Measurements from ENCODE around the gene HLCS. TPM values are rescaled to one million over a fixed set of nuclear protein-coding genes. Genes with fewer than 3 reads are reported as not detected.

The HLCS gene
- total and polyA plus RNA-seq, 2 experiments from 2014 or later, result 10.6 to 30.4 TPM

GRCh38 chr21:36756527-36756926, 209.9 kb downstream of the HLCS start:
- Histone ChIP-seq H3K27me3 (no peaks in the 10 kb centered on the region), H3K27ac (peak overlapping the region; percentile 36), H3K36me3 (replicated peaks; ENCODE audit: insufficient read depth, low read depth) (no peaks in the 10 kb centered on the region), H3K4me1 (ENCODE audit: insufficient read depth) (no peaks in the 10 kb centered on the region), H3K9me2 (replicated peaks; ENCODE audit: insufficient read depth) (no peaks in the 10 kb centered on the region), H2AFZ (no peak overlapping the region), H3K79me2 (no peaks in the 10 kb centered on the region), H3K4me2 (no peak overlapping the region), H3K9me3 (ENCODE audit: low read depth) (no peaks in the 10 kb centered on the region), H4K20me1 (ENCODE audit: insufficient read depth, poor library complexity, severe bottlenecking) (no peaks in the 10 kb centered on the region), H3K4me3 (no peak overlapping the region)
- 68% methylated on average over 7 of the region's 7 CpGs for WGBS (ENCODE audit: low lambda C conversion rate, missing lambda C conversion rate)
- TF ChIP-seq EZH2 (IDR thresholded peaks at IDR 0.05; ENCODE audit: borderline replicate concordance), result no peak
- TF ChIP-seq, protein P1, sequence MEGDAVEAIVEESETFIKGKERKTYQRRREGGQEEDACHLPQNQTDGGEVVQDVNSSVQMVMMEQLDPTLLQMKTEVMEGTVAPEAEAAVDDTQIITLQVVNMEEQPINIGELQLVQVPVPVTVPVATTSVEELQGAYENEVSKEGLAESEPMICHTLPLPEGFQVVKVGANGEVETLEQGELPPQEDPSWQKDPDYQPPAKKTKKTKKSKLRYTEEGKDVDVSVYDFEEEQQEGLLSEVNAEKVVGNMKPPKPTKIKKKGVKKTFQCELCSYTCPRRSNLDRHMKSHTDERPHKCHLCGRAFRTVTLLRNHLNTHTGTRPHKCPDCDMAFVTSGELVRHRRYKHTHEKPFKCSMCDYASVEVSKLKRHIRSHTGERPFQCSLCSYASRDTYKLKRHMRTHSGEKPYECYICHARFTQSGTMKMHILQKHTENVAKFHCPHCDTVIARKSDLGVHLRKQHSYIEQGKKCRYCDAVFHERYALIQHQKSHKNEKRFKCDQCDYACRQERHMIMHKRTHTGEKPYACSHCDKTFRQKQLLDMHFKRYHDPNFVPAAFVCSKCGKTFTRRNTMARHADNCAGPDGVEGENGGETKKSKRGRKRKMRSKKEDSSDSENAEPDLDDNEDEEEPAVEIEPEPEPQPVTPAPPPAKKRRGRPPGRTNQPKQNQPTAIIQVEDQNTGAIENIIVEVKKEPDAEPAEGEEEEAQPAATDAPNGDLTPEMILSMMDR (IDR thresholded peaks at IDR 0.05; ENCODE audit: poor library complexity), result no peak
- no peak for TF ChIP-seq EZH2phosphoT487 (IDR thresholded peaks at IDR 0.05; ENCODE audit: low read depth, severe bottlenecking, unreplicated experiment)
- DNase-seq (ENCODE audit: low spot score), result no peak

DNA sequence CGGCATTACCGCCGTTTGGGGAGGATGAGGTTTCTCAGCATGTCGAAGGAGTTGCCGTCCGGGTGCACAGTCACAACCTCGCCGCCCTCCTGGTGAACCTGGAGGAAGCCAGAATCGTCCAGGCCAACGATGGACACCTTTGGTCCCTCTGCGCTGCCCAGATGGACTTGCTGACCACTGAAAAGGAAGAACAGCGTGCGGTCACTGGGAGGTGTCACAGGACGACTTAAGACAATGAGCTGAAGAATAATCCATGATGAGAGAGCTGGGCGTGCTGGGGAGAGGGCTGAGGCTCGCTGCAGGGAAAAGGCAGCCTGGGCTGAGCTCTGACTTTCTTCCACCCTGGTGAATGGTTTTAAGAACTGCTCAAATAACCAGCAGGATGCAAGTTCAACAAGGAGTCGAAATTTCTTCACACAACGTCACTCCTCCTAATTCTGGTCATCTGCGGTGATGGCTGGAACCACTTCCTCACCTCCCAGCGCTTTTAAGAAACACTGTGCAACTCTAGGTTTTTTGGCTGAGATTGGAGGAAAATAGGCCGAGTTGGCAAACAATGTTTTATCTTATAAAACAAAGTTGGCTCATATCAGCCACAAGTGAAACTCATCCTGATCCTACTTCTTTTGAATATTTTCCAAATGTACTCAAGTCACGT, 212.1 kb downstream of the HLCS start:
- H3K4me2 ChIP-seq, result no peak overlapping the region
- WGBS (ENCODE audit: low lambda C conversion rate, missing lambda C conversion rate), result 94% methylated on average over 20 of the region's 22 CpGs
- TF ChIP-seq, protein P1 (IDR thresholded peaks at IDR 0.05; ENCODE audit: poor library complexity), result no peak
- TF ChIP-seq EZH2phosphoT487 (IDR thresholded peaks at IDR 0.05; ENCODE audit: low read depth, severe bottlenecking, unreplicated experiment) (no peak), EZH2 (IDR thresholded peaks at IDR 0.05; ENCODE audit: borderline replicate concordance) (no peak)

GRCh38 chr21:36753556-36753955, 212.9 kb downstream of the HLCS start:
- H4K20me1 ChIP-seq (ENCODE audit: insufficient read depth, poor library complexity, severe bottlenecking), result no peaks in the 10 kb centered on the region
- no peaks in the 10 kb centered on the region for H3K9me2 ChIP-seq (replicated peaks; ENCODE audit: insufficient read depth)
- H3K4me3 ChIP-seq, result no peak overlapping the region
- no peak for DNase-seq (ENCODE audit: low spot score)
- TF ChIP-seq, protein P1 (IDR thresholded peaks at IDR 0.05; ENCODE audit: poor library complexity), result no peak
- TF ChIP-seq EZH2phosphoT487 (IDR thresholded peaks at IDR 0.05; ENCODE audit: low read depth, severe bottlenecking, unreplicated experiment), result no peak
- no peak for TF ChIP-seq EZH2 (IDR thresholded peaks at IDR 0.05; ENCODE audit: borderline replicate concordance)
- no peaks in the 10 kb centered on the region for H3K79me2 ChIP-seq
- no peak overlapping the region for H3K27ac ChIP-seq
- no peaks in the 10 kb centered on the region for H3K27me3 ChIP-seq
- WGBS (ENCODE audit: low lambda C conversion rate, missing lambda C conversion rate), result 75% methylated on average over 3 of the region's 3 CpGs
- no peak overlapping the region for H2AFZ ChIP-seq
- no peak overlapping the region for H3K4me2 ChIP-seq
- no peaks in the 10 kb centered on the region for H3K4me1 ChIP-seq (ENCODE audit: insufficient read depth)
- no peaks in the 10 kb centered on the region for H3K9me3 ChIP-seq (ENCODE audit: low read depth)
- no peaks in the 10 kb centered on the region for H3K36me3 ChIP-seq (replicated peaks; ENCODE audit: insufficient read depth, low read depth)

More for the DNA sequence above, 212.1 kb downstream of the HLCS start:
- no peaks in the 10 kb centered on the region for H3K27me3 ChIP-seq
- no peaks in the 10 kb centered on the region for H3K9me2 ChIP-seq (replicated peaks; ENCODE audit: insufficient read depth)
- no peaks in the 10 kb centered on the region for H3K79me2 ChIP-seq
- no peak overlapping the region for H3K4me3 ChIP-seq
- H4K20me1 ChIP-seq (ENCODE audit: insufficient read depth, poor library complexity, severe bottlenecking), result no peaks in the 10 kb centered on the region
- H3K4me1 ChIP-seq (ENCODE audit: insufficient read depth), result no peaks in the 10 kb centered on the region
- H2AFZ ChIP-seq, result no peak overlapping the region
- no peak for DNase-seq (ENCODE audit: low spot score)
- no peaks in the 10 kb centered on the region for H3K9me3 ChIP-seq (ENCODE audit: low read depth)
- no peak overlapping the region for H3K27ac ChIP-seq
- no peaks in the 10 kb centered on the region for H3K36me3 ChIP-seq (replicated peaks; ENCODE audit: insufficient read depth, low read depth)
